ENCODE data around the gene ITGA2. TPM values are rescaled to one million over a fixed set of nuclear protein-coding genes. Genes with fewer than 3 reads are reported as not detected.
A peak's percentile ranks its signal among the peaks of the same experiment; 100 is the strongest.

The ITGA2 gene
- total RNA-seq, 4 donors from 2014 or later = 0.07 to 0.41 (median 0.24) TPM

DNA sequence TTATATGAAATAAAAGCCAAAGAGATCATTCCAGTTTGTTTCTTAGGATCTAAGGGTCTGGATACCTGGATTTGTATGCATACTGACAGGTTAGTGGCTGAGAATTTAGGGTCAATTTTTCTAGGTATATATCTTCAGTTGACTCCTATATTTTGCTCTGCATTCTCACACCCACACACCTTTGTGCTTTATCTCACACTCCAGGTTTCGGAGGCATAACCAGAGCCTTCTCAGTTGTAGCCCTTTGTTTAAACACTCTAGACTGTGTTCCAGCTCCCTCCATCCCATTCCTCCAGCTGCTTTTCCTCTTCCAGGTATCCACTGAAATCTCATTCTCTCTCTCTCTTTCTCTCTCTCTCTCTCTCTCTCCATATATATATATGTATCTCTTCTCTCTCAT lies 131.0 kb downstream of the ITGA2 start:
- H3K36me3 ChIP-seq = no peaks in the 10 kb centered on the region
- TF ChIP-seq CTCF (IDR thresholded peaks at IDR 0.05 in 4 of 5, conservative IDR thresholded peaks at IDR 0.05 in 1 of 5) (no peak), POLR2A (IDR thresholded peaks at IDR 0.05) (no peak)
- no peaks in the 10 kb centered on the region for H3K4me1 ChIP-seq
- DNase-seq (no peak), ATAC-seq (no peak)
- intact Hi-C loops (cut with DNase I; ENCODE audit: low total_unique reads) (no loop called here), in situ Hi-C loops (cut with MboI; ENCODE audit: low sequenced_read_pairs in 4 of 4) (no loop called here)
- H3K9me3 ChIP-seq = no peaks in the 10 kb centered on the region
- H3K27me3 ChIP-seq = no peaks in the 10 kb centered on the region
- no peak overlapping the region for H3K27ac ChIP-seq
- H3K4me3 ChIP-seq = no peak overlapping the region

- no peaks in the 10 kb centered on the region for H3K36me3 ChIP-seq
- no peak for TF ChIP-seq POLR2A (IDR thresholded peaks at IDR 0.05)
- TF ChIP-seq CTCF (IDR thresholded peaks at IDR 0.05 in 4 of 5, conservative IDR thresholded peaks at IDR 0.05 in 1 of 5) = peak in 1 of 5 experiments; percentile 20
- no peak for ATAC-seq
- no peak for DNase-seq
- intact Hi-C loops (cut with DNase I; ENCODE audit: low total_unique reads) = no loop called here
- in situ Hi-C loops (cut with MboI; ENCODE audit: low sequenced_read_pairs in 4 of 4) = no loop called here
- H3K4me1 ChIP-seq = no peaks in the 10 kb centered on the region
- no peaks in the 10 kb centered on the region for H3K9me3 ChIP-seq
- no peak overlapping the region for H3K27ac ChIP-seq
- H3K27me3 ChIP-seq = no peaks in the 10 kb centered on the region
- no peak overlapping the region for H3K4me3 ChIP-seq
Measured at GRCh38 chr5:53123702-53124101, 134.6 kb downstream of the ITGA2 start.

DNA sequence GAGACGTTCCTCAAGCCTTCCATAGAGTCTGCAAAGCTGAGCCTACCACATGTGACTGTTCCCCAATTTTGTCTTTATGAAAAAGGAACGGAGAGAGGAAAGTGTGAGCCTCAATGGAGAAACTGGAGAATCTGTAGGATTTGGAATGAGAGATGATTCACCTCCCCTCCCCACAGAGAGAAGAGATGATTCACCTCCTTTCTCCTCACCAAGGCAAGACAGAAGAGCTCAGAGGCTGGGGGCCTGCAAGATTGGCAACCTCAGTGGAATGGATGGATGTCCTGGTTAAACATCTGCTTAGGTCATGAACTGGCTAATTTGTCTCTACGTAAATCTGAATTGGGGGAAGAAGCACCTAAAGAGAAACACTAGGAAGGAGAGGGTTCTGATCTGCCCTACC lies 137.4 kb downstream of the ITGA2 start:
- DNase-seq (no peak), ATAC-seq (no peak)
- TF ChIP-seq POLR2A (IDR thresholded peaks at IDR 0.05) (no peak), CTCF (IDR thresholded peaks at IDR 0.05 in 4 of 5, conservative IDR thresholded peaks at IDR 0.05 in 1 of 5) (no peak)
- Histone ChIP-seq H3K27me3 (no peaks in the 10 kb centered on the region), H3K27ac (no peak overlapping the region), H3K36me3 (no peaks in the 10 kb centered on the region), H3K4me1 (no peaks in the 10 kb centered on the region), H3K9me3 (no peaks in the 10 kb centered on the region), H3K4me3 (no peak overlapping the region)
- intact Hi-C loops (cut with DNase I; ENCODE audit: low total_unique reads) (no loop called here), in situ Hi-C loops (cut with MboI; ENCODE audit: low sequenced_read_pairs in 4 of 4) (no loop called here)

GRCh38 chr5:53127107-53127506 lies 138.0 kb downstream of the ITGA2 start:
- no peak overlapping the region for H3K27ac ChIP-seq
- no peaks in the 10 kb centered on the region for H3K27me3 ChIP-seq
- no peak for DNase-seq
- in situ Hi-C loops (cut with MboI; ENCODE audit: low sequenced_read_pairs in 4 of 4) (no loop called here), intact Hi-C loops (cut with DNase I; ENCODE audit: low total_unique reads) (no loop called here)
- no peak overlapping the region for H3K4me3 ChIP-seq
- H3K9me3 ChIP-seq = no peaks in the 10 kb centered on the region
- H3K36me3 ChIP-seq = no peaks in the 10 kb centered on the region
- no peaks in the 10 kb centered on the region for H3K4me1 ChIP-seq
- ATAC-seq = no peak
- TF ChIP-seq CTCF (IDR thresholded peaks at IDR 0.05 in 4 of 5, conservative IDR thresholded peaks at IDR 0.05 in 1 of 5) = no peak
- no peak for TF ChIP-seq POLR2A (IDR thresholded peaks at IDR 0.05)

DNA sequence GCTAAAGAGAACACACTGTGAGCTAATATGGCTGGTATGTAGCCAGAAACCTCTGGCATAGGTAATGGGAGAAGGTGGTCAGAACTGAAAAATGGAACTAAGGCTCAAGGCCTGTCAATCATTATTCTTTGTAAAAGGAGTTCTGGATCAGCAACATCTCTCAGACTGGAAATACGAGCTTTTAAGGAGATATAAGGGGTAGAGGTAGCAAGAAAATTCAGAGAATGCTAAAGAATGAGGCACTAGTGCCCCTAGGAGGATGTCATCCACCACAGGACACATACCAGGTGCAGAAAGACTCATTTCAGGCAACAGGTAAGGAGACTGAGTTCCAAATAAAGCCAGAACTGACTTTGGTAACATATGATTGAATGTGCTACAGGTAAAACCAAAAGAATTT lies 139.3 kb downstream of the ITGA2 start:
- no peak for ATAC-seq
- TF ChIP-seq POLR2A (IDR thresholded peaks at IDR 0.05) (no peak), CTCF (IDR thresholded peaks at IDR 0.05 in 4 of 5, conservative IDR thresholded peaks at IDR 0.05 in 1 of 5) (no peak)

More for the DNA sequence above, 139.3 kb downstream of the ITGA2 start:
- Histone ChIP-seq H3K36me3 (no peaks in the 10 kb centered on the region), H3K9me3 (no peaks in the 10 kb centered on the region), H3K27ac (no peak overlapping the region), H3K4me1 (no peaks in the 10 kb centered on the region), H3K4me3 (no peak overlapping the region), H3K27me3 (no peaks in the 10 kb centered on the region)
- no peak for DNase-seq
- intact Hi-C loops (cut with DNase I; ENCODE audit: low total_unique reads) (no loop called here), in situ Hi-C loops (cut with MboI; ENCODE audit: low sequenced_read_pairs in 4 of 4) (no loop called here)
